Transverse colon (tissue), 4 donors: ENCODE measurements around the gene RCCD1. TPM values are rescaled to one million over a fixed set of nuclear protein-coding genes. Genes with fewer than 3 reads are reported as not detected.
"Not testable (repeated sequence)": the region's sequence is repeated elsewhere in the genome, so short reads cannot be mapped to it uniquely, and the experiment has no call there.

ENCODE experiments used
- DNase-seq: peaks from one replicate; pipeline ENCODE4 v3.0.0-alpha.2; 2019
- H3K27ac ChIP-seq, 4 donors: fragments of 200-600 bp; sonication (generic); 2 replicates each; pipeline ENCODE4 v1.5.1; 2016 to 2018; ENCODE audit warnings: inconsistent platforms in 4 of 4
- H3K27me3 ChIP-seq: fragments of 200-600 bp; sonication (generic); 2 replicates; pipeline ENCODE4 v1.5.1; 2017; ENCODE audit warnings: inconsistent platforms
- H3K36me3 ChIP-seq, 4 donors: fragments of 200-600 bp; sonication (generic); 2 replicates each; pipeline ENCODE4 v1.5.1; 2017 to 2019; ENCODE audit warnings: inconsistent platforms in 4 of 4
- H3K4me1 ChIP-seq, 4 donors: fragments of 200-600 bp; sonication (generic); 2 replicates each; pipeline ENCODE4 v1.5.1; 2017 to 2020; ENCODE audit warnings: inconsistent platforms in 4 of 4
- H3K4me3 ChIP-seq, 4 donors: fragments of 200-600 bp; sonication (generic); 1 replicate in 1 of 4; 2 replicates in 3 of 4; pipeline versions ENCODE4 v1.5.1 to v1.6.1; 2017 to 2019; ENCODE audit warnings: inconsistent platforms in 4 of 4
- H3K9me3 ChIP-seq, 2 donors: fragments of 200-600 bp; sonication (generic); 2 replicates each; pipeline ENCODE4 v1.5.1; 2017 to 2019; ENCODE audit warnings: inconsistent platforms in 2 of 2
- CTCF ChIP-seq, 5 experiments: fragments of 200-600 bp in 3 of 5; fragments of 450-650 bp in 2 of 5; sonication (generic) in 3 of 5; IDR thresholded peaks; 1 replicate in 2 of 5; 2 replicates in 3 of 5; pipeline ENCODE4 v1.5.1; 2016 to 2017; ENCODE audit warnings: antibody characterized with exemption in 5 of 5, inconsistent platforms in 3 of 5, mild to moderate bottlenecking in 2 of 5, moderate library complexity in 1 of 5
- EP300 ChIP-seq: sonication (generic); formaldehyde crosslinking; IDR thresholded peaks from one replicate; pipeline ENCODE4 v1.6.1; 2017; ENCODE audit warnings: antibody characterized with exemption, low read depth
- POLR2A ChIP-seq: fragments of 450-650 bp; IDR thresholded peaks from one replicate; pipeline ENCODE4 v1.6.1; 2016; ENCODE audit warnings: antibody characterized with exemption, mild to moderate bottlenecking, moderate library complexity
- POLR2AphosphoS5 ChIP-seq, 3 donors: sonication (generic); formaldehyde crosslinking; IDR thresholded peaks; one replicate each; pipeline ENCODE4 v1.6.1; 2016; ENCODE audit warnings: antibody characterized with exemption in 3 of 3
- WGBS, 2 donors: methylation state at CpG; one replicate each; pipeline ENCODE4 v1.1.5; 2018; ENCODE audit warnings: low coverage in 1 of 2; 5-methylcytosine and 5-hydroxymethylcytosine counted together
- in situ Hi-C, 4 donors: fragments of 200-750 bp; cut with MboI; loops; one replicate each; pipeline versions ENCODE4 v1.15.0 to v1.15.1; 2017; ENCODE audit warnings: low sequenced_read_pairs in 3 of 4, low pct_ligation_motif_present in 1 of 4, low pct_unique_long_range_greater_than_20kb in 1 of 4
- intact Hi-C: fragments of 100-400 bp; cut with DNase I; formaldehyde crosslinking; loops from one replicate; pipeline ENCODE4 v1.15.1; 2023; ENCODE audit warnings: low total_unique reads
- total RNA-seq, 4 donors: library from RNA; depleted of rRNA; stranded (reverse); fragments of >200 nt; gene quantifications; one replicate each; pipeline ENCODE4 v1.1.0, GENCODE V29; 2016

The RCCD1 gene
- total RNA-seq, 4 donors from 2014 or later, result 13.1 to 438 (median 16.2) TPM

- Histone ChIP-seq H3K27me3 (no peaks in the 10 kb centered on the region), H3K27ac (no peak overlapping the region), H3K4me1 (no peaks in the 10 kb centered on the region), H3K36me3 (peaks cover 0 to 37% (median 13%) of the 10 kb centered on the region in 4 donors), H3K9me3 (no peaks in the 10 kb centered on the region), H3K4me3 (no peak overlapping the region)
- no peak for DNase-seq
- TF ChIP-seq EP300, result no peak
- TF ChIP-seq POLR2A, result no peak
- TF ChIP-seq POLR2AphosphoS5 (IDR thresholded peaks at IDR 0.05), result no peak
- no peak for TF ChIP-seq CTCF (IDR thresholded peaks at IDR 0.05)
- intact Hi-C loops, result no loop called here
- in situ Hi-C loops, result no loop called here
- 81 to 87% methylated on average over 4 of the region's 4 CpGs for WGBS, 2 donors
Measured at GRCh38 chr15:90921887-90922286, 32.8 kb upstream of the RCCD1 start.

GRCh38 chr15:90922712-90923322 is 31.9 kb upstream of the RCCD1 start:
- H3K9me3 ChIP-seq, H3K27me3 ChIP-seq, H3K27ac ChIP-seq, H3K4me3 ChIP-seq, intact Hi-C loops, H3K4me1 ChIP-seq, in situ Hi-C loops: not testable (repeated sequence)
- H3K36me3 ChIP-seq, result peaks cover 0 to 33% (median 12%) of the 10 kb centered on the region in 4 donors
- DNase-seq, result peak; percentile 28
- 89 to 100% methylated on average over 3 to 7 of the region's 7 CpGs for WGBS, 2 donors

DNA sequence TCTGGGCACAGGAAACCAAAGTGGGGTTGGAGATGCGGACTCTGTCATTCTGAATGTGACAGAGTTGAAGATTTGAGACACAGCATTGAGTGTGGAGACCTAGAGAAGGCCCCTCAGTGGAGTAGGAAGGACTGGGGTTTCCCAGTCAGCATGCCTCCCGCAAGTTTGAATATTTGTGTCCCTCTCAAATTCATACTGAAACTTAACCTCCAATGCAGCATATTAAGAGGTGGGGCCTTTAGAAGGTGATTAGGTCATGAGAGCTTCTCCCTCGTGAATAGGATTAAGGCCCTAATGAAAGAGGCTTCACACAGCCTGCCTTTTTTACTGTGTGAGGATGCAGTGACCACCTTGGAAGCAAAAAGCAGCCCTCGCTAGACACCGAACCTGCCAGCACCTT is 30.3 kb upstream of the RCCD1 start:
- H3K27me3 ChIP-seq, result no peaks in the 10 kb centered on the region
- H3K4me3 ChIP-seq, result no peak overlapping the region
- intact Hi-C loops, result no loop called here
- in situ Hi-C loops, result no loop called here
- peaks cover 0 to 20% (median 6%) of the 10 kb centered on the region in 4 donors for H3K36me3 ChIP-seq
- DNase-seq, result no peak
- no peak overlapping the region for H3K27ac ChIP-seq
- H3K4me1 ChIP-seq, result peaks cover 0 to 8% (median 2%) of the 10 kb centered on the region in 4 donors
- TF ChIP-seq POLR2AphosphoS5 (IDR thresholded peaks at IDR 0.05), result no peak
- TF ChIP-seq POLR2A, result no peak
- TF ChIP-seq EP300, result no peak
- no peak for TF ChIP-seq CTCF (IDR thresholded peaks at IDR 0.05)
- no peaks in the 10 kb centered on the region for H3K9me3 ChIP-seq
- WGBS, 2 donors, result 73 to 77% methylated on average over 3 to 5 of the region's 5 CpGs

GRCh38 chr15:90926766-90927165 is 27.9 kb upstream of the RCCD1 start:
- in situ Hi-C loops, intact Hi-C loops, H3K36me3 ChIP-seq, H3K4me3 ChIP-seq, H3K9me3 ChIP-seq, DNase-seq, H3K27me3 ChIP-seq, H3K27ac ChIP-seq: not testable (repeated sequence)
- 87 to 91% methylated on average over 9 to 10 of the region's 10 CpGs for WGBS, 2 donors
- H3K4me1 ChIP-seq, result peaks cover 4 to 25% (median 17%) of the 10 kb centered on the region in 4 donors

DNA sequence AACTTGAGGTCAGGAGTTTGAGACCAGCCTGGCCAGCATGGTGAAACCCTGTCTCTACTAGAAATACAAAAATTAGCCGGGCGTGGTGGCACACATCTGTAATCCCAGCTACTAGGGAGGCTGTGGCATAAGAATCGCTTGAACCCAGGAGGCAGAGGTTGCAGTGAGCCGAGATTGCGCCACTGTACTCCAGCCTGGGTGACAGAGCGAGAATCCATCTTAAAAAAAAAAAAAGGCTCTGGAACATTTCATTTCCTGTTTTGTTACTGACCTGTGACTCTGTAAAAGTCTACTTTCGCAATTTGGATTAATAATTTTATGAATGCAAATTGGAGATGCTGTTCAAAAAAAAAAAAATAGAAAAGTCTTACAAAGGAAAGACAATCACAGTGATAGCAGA is 26.6 kb upstream of the RCCD1 start:
- 91 to 98% methylated on average over 5 to 7 of the region's 7 CpGs for WGBS, 2 donors
- in situ Hi-C loops, intact Hi-C loops, DNase-seq, H3K27me3 ChIP-seq, H3K36me3 ChIP-seq, H3K9me3 ChIP-seq, H3K27ac ChIP-seq, H3K4me3 ChIP-seq: not testable (repeated sequence)
- peaks cover 4 to 31% (median 18%) of the 10 kb centered on the region in 4 donors for H3K4me1 ChIP-seq
